HG03025 (cell line): ENCODE measurements around the gene FCN1.

Source experiments
- ATAC-seq: cut with Tn5 transposase; IDR thresholded peaks from one replicate; pipeline ENCODE4 v1.9.1; 2021; ENCODE audit warnings: mild to moderate bottlenecking, moderate library complexity; ENCODE audit not compliant: unreplicated experiment, low FRiP score

FCN1 gene

GRCh38 chr9:134881313-134881670, 36.4 kb downstream of the FCN1 start:
- ATAC-seq, result no peak

DNA sequence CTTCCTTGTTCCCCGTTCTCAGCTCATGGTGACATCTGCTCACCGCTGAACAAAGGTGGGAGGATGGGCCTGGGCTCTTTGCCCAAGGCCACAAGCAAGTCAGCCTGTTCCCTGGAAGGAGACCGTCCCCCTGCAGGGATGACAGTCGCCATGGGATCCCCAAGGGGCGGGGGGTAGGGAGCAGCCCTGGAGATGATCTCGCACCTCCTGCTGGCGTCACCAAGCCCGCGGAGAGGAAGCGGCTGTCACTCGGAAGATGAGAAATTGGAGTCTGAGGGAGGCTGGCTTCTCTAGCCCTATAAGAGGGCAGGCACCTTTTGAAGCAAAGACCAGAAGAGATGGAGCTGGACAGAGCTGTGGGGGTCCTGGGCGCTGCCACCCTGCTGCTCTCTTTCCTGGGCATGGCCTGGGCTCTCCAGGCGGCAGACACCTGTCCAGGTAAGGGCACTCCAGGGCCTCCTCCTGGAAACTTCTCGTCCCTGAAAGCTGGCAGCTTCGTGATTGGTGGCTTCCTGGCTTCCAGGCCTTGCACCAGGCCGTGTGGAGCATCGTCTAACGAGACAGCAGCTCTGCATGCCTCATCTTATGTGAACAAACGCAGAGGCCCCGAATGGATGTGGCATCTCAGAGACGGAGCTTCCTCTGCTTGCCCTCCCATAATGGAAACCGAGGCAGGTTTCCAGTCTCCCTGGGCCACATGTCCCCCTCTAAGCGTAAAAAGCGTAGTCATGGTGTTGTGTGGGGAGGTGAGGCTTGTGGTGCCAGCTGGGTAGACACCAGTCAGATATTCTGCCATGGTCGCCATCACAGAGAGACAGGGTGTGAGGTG, 37.0 kb downstream of the FCN1 start, which contains the start of gene FCN2:
FCN2 (plus strand) TSS at position 327 of the 829 bp plus-strand sequence; CDS start at position 339, 12 bp downstream.
- ATAC-seq, result no peak

DNA sequence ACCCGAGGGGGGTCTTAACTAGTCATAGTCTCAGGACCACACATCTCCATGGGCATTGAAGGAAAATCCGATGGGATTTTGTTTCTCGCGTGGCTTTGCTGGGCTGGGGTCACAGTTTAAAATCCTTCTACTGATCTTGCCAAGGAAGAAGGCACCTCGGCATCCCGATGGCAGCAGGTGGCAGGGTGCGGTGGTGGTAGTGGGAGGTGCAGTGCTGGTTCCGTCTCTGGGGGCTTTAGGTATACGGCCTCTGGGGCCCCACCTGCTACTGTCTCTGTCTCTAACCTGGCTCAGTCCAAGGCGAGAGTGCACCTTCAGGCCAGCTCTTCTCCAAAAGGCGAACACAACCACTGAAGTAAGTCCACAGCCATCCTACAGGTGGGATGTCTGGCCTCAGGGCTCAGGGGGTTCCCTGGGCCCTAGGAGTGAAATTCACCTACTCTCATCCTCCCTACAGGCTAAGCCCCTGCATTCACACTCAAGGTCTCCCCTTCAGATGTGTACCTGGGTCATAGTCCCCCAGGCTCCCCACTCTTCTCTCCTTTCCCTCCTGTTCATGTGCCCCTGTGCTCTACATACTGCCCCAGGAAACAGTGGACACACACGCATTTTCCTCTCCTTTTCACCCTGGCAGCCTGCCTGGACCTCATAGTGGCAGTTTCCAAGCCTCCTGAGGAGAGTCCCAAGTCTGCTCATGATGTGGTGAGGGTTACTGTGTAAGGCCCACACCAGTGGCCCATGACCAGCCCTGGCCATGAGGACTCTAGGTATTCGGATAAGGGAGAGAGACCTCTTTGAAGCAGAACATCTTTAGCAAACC, 37.8 kb downstream of the FCN1 start:
- ATAC-seq, result no peak

DNA sequence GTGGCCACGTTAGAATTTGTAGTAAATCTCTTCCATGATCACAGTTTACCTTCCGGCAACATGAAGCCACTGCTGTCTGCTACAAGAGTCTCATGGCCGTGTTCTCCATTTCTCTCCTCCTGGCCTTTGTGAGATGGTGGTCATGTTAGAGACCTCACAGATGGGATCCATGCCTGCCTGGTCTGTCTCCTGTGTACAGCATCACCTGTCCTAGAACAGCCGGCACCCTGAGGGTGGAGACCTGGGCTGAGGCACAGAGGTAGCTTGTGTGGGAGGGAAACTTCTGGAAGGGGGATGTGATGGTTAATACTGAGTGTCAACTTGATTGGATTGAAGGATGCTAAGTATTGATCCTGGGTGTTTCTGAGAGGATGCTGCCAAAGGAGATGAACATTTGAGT, 40.2 kb downstream of the FCN1 start:
- no peak for ATAC-seq

- no peak for ATAC-seq
These were observed 42.3 kb downstream of the FCN1 start for GRCh38 chr9:134875371-134875770.

DNA sequence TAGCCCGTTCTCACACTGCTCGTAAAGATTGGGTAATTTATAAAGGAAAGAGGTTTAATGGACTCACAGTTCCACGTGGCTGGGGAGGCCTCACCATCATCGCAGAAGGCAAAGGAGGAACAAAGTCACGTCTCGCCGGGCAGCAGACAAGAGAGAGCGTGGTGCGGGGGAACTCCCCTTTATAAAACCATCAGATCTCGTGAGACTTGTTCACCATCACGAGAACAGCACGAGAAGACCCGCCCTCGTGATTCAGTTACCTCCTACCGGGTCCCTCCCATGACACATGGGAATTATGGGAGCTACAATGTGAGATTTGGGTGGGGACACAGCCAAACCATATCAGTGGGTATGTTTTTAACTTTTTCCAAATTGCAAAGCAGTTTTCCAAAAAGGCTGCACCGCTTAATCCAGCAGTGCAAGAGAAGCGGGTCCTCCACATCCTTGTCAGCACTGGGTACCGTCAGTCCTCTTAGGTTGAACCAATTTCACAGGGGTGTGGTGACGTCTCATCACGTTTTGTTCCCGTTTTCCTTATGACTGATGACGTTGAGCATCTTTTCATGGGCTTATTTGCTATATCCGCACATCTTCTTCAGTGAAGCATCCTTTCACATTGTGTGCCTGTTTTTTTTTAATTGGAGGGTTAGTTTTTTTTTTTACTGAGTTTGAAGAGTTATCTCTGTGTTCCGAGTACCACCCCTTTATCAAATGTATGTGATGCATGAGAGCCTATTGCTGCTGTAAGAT, 45.1 kb downstream of the FCN1 start:
- ATAC-seq, result no peak

- no peak for ATAC-seq
These were observed 45.9 kb downstream of the FCN1 start for GRCh38 chr9:134871697-134872340.

- no peak for ATAC-seq
These were observed 46.7 kb downstream of the FCN1 start for GRCh38 chr9:134870746-134871662.

DNA sequence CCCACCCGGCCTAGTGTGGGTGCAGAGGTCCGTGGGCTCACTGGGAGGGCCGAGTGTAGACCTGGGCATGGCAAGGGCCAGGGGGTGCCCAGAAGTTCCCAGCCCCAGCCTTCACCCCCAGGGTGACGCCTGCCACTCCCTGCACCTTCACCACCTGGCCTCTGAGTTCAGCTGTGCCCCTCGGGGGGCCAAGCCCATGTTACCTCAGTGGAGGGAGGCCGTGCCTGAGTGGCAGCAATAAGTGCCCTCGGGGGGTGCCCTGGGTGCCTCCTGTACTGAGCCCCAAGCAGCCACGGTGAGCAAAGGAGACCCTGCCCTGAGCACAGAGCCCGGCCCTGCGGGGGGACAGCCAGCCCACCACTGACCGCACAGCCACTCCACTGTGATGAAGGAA, 47.4 kb downstream of the FCN1 start:
- ATAC-seq, result no peak

DNA sequence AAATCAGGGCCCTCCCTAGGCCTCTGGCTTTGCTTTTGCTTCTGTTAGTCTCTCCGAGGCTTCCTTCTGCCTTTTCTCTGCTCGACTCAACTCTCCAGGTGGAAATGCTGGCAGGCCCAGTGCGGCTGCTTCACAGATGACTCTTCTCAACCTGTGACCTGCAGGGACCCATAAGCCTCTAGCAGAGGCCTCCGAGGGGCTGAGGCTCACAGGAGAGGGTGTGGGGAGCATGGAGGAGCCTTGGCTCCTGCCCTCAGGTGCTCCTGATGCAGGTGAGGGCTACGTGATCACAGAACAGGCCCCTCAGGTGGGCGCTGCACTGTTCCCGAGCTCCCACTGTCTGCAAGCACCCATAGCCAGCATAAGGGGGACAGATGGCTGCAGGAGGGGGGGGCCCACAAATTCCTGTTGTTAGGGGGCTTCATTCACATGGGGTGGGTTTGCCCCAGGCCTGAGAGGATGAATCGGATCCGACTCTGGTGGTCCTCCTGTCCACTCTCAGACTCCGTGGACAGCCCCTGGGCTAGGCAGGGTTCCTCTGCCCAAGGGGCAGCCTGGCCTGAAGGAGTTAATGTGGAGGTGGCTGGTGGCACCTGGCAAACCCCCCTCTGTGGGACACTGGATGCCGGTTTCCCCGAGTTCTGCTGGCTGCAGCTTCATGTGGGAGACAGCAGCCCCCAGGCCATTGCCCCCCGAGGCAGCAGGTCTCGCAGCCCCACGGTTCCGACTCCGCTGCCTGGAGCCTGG, 48.0 kb downstream of the FCN1 start:
- no peak for ATAC-seq

- ATAC-seq, result no peak
These were observed 48.8 kb downstream of the FCN1 start for GRCh38 chr9:134868751-134869553.

DNA sequence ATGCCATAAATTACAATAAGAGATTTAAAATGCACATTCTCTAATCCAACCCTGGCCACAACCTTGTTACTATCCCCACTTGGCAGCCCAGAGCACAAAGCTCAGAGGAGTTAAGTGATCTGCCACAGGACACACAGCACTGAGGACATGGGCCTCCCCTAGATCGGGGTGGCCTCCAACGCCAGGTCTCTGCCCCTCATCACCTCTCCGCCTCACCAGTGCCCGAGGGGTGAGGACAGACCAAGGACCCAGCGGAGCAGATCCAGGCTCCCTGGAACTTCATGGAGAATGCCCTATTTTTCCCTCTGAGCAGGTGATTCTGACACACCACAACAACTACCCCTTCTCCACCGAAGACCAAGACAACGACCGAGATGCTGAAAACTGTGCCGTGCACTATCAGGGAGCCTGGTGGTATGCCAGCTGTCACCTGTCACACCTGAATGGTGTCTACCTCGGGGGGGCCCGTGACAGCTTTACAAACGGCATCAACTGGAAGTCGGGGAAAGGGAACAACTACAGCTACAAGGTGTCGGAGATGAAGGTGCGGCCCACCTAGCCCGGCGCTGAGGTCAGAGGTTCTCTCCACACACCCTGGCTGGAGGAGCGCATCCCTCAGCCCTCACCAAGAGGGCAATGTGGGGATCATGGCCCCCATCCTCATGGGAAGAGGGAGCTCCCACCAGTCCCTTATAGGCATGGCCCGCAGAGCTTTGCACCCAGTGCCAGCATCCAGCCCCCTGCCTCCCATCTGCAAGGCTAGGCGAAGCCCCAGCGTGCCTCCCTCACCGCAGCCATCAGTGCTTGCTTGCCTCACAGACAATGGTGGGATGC, 49.6 kb downstream of the FCN1 start:
- ATAC-seq, result no peak

DNA sequence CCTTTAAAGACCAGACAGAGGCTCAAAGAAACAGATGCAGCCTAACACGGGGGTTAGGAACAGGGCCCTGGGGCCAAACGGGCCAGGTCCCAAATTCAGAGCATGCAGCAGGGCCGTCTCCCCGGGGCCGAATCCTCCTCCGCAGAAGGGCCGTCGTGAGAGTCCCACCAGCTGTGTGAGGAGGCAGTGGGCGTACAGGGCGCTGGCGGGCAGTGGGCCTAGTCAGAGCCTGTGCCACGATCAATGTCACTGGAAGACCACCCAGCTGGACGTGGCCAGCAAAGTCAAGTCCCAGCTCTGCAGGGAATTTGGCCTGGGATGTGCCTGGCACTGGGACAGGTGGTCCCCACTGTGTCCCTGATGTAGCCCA, 52.9 kb downstream of the FCN1 start:
- no peak for ATAC-seq

- ATAC-seq, result no peak
These were observed 53.5 kb downstream of the FCN1 start for GRCh38 chr9:134863941-134864820.

DNA sequence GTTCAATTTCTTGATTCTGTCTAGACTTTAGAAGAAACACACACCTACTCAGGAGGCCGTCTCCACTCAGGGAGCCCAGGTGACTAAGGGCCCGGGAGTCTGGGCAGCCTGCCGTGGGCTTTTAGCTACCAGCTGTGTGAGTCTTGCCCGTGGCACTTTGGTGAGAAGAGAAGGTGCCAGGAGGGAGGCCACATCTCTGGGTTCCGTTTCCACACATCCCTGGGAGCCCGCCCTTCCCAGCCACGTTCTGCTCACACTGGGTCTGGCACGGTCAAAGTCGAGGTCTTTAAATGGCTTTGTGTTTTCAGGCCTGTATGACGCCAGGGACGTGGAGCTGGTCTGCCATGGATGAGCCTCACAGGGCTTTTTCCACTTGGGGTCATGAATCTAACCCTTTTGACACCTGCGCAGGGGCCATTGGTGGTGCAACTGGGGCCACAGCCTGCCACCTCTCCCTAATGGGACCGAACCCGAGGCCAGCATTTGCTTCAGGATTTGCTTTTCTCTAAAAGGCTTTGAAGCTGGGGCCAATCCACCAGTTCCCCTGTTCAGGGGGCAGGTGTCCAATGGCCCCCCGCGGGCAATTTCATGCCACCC, 54.3 kb downstream of the FCN1 start:
- no peak for ATAC-seq
